Measurements from ENCODE around the gene ZNF189. TPM values are rescaled to one million over a fixed set of nuclear protein-coding genes. Genes with fewer than 3 reads are reported as not detected.
A peak's percentile ranks its signal among the peaks of the same experiment; 100 is the strongest.

Gene ZNF189
- 56.5 TPM for total RNA-seq

- peak; percentile 99 for DNase-seq
Observed at GRCh38 chr9:101398068-101398929, at the start of gene ZNF189, which contains the start of gene MRPL50. Gene ZNF189 (plus strand): TSS chr9:101398851. CDS start chr9:101399157, 306 bp downstream. Gene MRPL50 (minus strand): TSS chr9:101398618. CDS start chr9:101398592, 26 bp downstream.

- DNase-seq: no peak
Observed at GRCh38 chr9:101350285-101350684, 48.4 kb upstream of the ZNF189 start.

GRCh38 chr9:101352892-101353463 is 45.7 kb upstream of the ZNF189 start:
- DNase-seq: no peak

- no peak for DNase-seq
Observed at GRCh38 chr9:101353683-101354082, 45.0 kb upstream of the ZNF189 start.

GRCh38 chr9:101354143-101354764 is 44.4 kb upstream of the ZNF189 start:
- no peak for DNase-seq

GRCh38 chr9:101354765-101355708 is 43.6 kb upstream of the ZNF189 start:
- no peak for DNase-seq

- DNase-seq: no peak
Observed at GRCh38 chr9:101356619-101357018, 42.0 kb upstream of the ZNF189 start.

GRCh38 chr9:101359679-101360078 is 39.0 kb upstream of the ZNF189 start:
- DNase-seq: no peak

GRCh38 chr9:101360647-101361046 is 38.0 kb upstream of the ZNF189 start:
- no peak for DNase-seq

GRCh38 chr9:101362450-101362849 is 36.2 kb upstream of the ZNF189 start:
- no peak for DNase-seq

- no peak for DNase-seq
Observed at GRCh38 chr9:101365181-101365580, 33.5 kb upstream of the ZNF189 start.

- DNase-seq: no peak
Observed at GRCh38 chr9:101366038-101366756, 32.5 kb upstream of the ZNF189 start.

GRCh38 chr9:101367323-101367722 is 31.3 kb upstream of the ZNF189 start:
- DNase-seq: no peak

GRCh38 chr9:101369286-101369685 is 29.4 kb upstream of the ZNF189 start:
- DNase-seq: no peak

- DNase-seq: no peak
Observed at GRCh38 chr9:101369884-101370531, 28.6 kb upstream of the ZNF189 start.

GRCh38 chr9:101371813-101372212 is 26.8 kb upstream of the ZNF189 start:
- no peak for DNase-seq

GRCh38 chr9:101372327-101373118 is 26.1 kb upstream of the ZNF189 start:
- DNase-seq: no peak

- DNase-seq: peak; percentile 22
Observed at GRCh38 chr9:101375546-101375945, 23.1 kb upstream of the ZNF189 start.

GRCh38 chr9:101376111-101376848 is 22.4 kb upstream of the ZNF189 start:
- peak; percentile 68 for DNase-seq
